ENCODE results near the gene GDPD5.

DNA sequence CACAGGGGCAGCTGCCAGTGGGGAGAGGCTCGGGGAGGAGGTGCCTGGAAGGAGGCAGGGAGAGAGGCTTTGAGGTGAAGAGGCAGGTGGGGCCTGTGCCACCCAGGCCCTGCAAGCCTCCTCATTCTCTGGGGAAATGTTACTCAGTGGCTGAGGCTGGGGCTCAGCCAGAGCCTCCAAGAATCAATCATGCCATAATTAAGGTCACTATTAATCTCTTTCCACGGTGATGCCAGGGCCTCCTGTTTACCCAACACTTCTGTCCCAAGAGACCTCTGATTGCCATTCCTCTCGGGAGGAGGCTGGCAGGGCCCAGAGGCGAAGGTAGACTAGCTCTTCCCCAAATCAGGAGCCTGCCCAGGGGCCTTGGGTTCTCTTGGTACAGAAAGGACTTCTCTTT is 38.4 kb downstream of the GDPD5 start:
- TF ChIP-seq, protein P1, sequence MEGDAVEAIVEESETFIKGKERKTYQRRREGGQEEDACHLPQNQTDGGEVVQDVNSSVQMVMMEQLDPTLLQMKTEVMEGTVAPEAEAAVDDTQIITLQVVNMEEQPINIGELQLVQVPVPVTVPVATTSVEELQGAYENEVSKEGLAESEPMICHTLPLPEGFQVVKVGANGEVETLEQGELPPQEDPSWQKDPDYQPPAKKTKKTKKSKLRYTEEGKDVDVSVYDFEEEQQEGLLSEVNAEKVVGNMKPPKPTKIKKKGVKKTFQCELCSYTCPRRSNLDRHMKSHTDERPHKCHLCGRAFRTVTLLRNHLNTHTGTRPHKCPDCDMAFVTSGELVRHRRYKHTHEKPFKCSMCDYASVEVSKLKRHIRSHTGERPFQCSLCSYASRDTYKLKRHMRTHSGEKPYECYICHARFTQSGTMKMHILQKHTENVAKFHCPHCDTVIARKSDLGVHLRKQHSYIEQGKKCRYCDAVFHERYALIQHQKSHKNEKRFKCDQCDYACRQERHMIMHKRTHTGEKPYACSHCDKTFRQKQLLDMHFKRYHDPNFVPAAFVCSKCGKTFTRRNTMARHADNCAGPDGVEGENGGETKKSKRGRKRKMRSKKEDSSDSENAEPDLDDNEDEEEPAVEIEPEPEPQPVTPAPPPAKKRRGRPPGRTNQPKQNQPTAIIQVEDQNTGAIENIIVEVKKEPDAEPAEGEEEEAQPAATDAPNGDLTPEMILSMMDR (IDR thresholded peaks at IDR 0.05; ENCODE audit: borderline replicate concordance, extremely low read depth, low read length, poor library complexity, severe bottlenecking): no peak
- no peak for TF ChIP-seq EZH2 (IDR thresholded peaks at IDR 0.05; ENCODE audit: borderline replicate concordance, low read depth, low read length, severe bottlenecking)
